ENCODE measurements around the gene NTRK2.

The NTRK2 gene

GRCh38 chr9:84669288-84670137 lies at the start of gene NTRK2:
Gene NTRK2, plus strand, starts transcription at chr9:84669729. Its CDS starts 1,020 bp downstream, at chr9:84670749.
- DNase-seq (ENCODE audit: low read depth in 2 of 2): no peak

GRCh38 chr9:84620338-84620737 lies 49.2 kb upstream of the NTRK2 start:
- DNase-seq (ENCODE audit: low read depth in 2 of 2): no peak

GRCh38 chr9:84621811-84622210 lies 47.7 kb upstream of the NTRK2 start:
- DNase-seq (ENCODE audit: low read depth in 2 of 2): no peak

- DNase-seq (ENCODE audit: low read depth in 2 of 2): no peak
These were observed 46.5 kb upstream of the NTRK2 start for GRCh38 chr9:84622981-84623380.

- no peak for DNase-seq (ENCODE audit: low read depth in 2 of 2)
These were observed 33.1 kb upstream of the NTRK2 start for GRCh38 chr9:84636436-84636835.

GRCh38 chr9:84642553-84643141 lies 26.9 kb upstream of the NTRK2 start:
- DNase-seq (ENCODE audit: low read depth in 2 of 2): no peak

DNA sequence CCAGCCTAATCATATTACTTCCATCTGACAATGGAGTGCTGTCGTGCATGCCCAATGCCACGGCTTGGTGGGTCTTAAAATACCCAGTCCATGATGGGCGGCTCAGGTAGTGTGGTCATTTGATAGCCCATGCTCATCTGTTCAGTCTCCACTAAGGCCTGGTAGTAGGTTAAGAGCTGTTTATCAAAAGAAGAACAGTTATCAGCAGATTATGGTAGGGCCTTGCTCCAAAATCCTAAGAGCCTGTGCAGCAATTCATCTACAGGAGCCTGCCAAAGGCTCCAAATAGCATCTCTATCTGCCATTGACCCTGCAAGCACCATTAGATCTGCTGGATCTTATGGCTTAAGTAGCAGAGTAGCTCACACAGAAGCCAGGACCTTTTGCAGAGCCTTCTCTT lies 21.8 kb upstream of the NTRK2 start:
- no peak for DNase-seq (ENCODE audit: low read depth in 2 of 2)

GRCh38 chr9:84652496-84653120 lies 16.9 kb upstream of the NTRK2 start:
- no peak for DNase-seq (ENCODE audit: low read depth in 2 of 2)

GRCh38 chr9:84655447-84655846 lies 14.1 kb upstream of the NTRK2 start:
- DNase-seq (ENCODE audit: low read depth in 2 of 2): no peak

- DNase-seq (ENCODE audit: low read depth in 2 of 2): no peak
These were observed 10.2 kb upstream of the NTRK2 start for GRCh38 chr9:84659313-84659712.

GRCh38 chr9:84659773-84660172 lies 9.8 kb upstream of the NTRK2 start:
- no peak for DNase-seq (ENCODE audit: low read depth in 2 of 2)

DNA sequence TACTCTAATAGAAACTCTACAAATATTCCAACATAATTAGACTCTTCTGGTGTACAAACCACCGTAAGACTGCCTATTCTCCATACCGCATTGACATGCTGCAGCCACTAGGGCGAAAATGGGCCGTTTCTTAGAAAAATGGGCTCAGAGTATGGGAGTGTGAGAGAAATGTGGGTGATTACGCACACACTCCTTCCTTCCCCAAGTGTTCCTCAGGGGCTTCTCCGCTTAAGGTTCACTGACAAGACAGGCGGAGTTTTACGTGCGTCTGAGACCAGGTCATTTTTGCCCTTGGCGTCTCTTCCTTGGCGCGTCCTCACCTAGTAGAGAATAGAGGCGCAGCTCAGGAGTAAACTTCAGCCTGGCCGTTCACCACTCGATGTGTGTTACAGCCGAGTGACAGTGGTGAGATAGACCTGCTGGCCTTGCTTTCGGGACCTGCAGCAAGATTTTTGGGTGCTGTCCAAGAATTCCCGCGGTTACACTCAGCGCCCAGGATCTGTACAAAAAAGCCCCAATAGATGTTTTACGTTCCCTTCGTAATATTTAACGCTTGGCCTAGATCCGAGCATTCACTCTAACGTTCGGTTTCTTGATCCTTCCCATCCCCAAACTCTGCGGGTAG lies 1.8 kb upstream of the NTRK2 start:
- no peak for DNase-seq (ENCODE audit: low read depth in 2 of 2)

GRCh38 chr9:84668196-84669012 lies 1.1 kb upstream of the NTRK2 start:
- peak; percentile 23 to 26 for DNase-seq (ENCODE audit: low read depth in 2 of 2)

DNA sequence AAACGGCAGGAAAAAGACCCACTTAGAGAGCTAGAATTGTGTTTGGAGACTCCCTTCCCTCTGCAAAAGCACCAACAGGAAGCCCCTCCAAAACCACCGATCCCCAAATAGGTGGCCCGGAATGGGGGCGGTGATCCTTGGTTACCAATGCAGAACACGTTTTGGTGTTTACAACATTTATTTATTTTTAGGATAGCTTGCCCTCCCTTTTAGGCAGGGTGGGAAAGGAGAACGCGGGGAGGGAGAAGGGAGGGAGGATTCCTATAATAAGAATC lies 579 bp upstream of the NTRK2 start:
- no peak for DNase-seq (ENCODE audit: low read depth in 2 of 2)

GRCh38 chr9:84670138-84671041 lies 861 bp downstream of the NTRK2 start:
- no peak for DNase-seq (ENCODE audit: low read depth in 2 of 2)

GRCh38 chr9:84671586-84672521 lies 2.3 kb downstream of the NTRK2 start:
- no peak for DNase-seq (ENCODE audit: low read depth in 2 of 2)

- DNase-seq (ENCODE audit: low read depth in 2 of 2): no peak
These were observed 4.3 kb downstream of the NTRK2 start for GRCh38 chr9:84673806-84674205.

DNA sequence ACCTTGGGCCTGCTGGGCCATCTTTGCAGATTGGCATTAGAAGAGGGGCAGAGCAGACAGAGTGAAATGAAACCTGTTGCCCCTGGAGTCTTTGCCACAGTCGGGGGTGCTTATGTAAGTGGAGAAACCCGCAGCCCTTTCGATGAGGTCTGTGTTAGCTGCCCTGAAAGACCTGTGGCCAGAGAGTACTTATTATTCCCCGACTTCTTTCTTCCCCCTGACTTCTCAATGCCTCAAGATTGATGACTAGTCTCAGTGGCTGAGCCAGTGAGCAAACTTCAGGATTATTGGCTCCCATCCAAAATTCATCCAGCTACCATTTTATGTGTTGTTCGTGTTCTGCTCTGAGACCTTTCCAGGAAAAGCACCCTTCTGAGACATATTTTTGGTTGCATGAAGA lies 7.6 kb downstream of the NTRK2 start:
- no peak for DNase-seq (ENCODE audit: low read depth in 2 of 2)

- DNase-seq (ENCODE audit: low read depth in 2 of 2): no peak
These were observed 10.0 kb downstream of the NTRK2 start for GRCh38 chr9:84679571-84679970.
